Measurements from ENCODE around the gene PGAM4. TPM values are rescaled to one million over a fixed set of nuclear protein-coding genes. Genes with fewer than 3 reads are reported as not detected.

Gene PGAM4
- total RNA-seq, 2 donors from 2014 or later: 0.51 TPM; not detected in 1

DNA sequence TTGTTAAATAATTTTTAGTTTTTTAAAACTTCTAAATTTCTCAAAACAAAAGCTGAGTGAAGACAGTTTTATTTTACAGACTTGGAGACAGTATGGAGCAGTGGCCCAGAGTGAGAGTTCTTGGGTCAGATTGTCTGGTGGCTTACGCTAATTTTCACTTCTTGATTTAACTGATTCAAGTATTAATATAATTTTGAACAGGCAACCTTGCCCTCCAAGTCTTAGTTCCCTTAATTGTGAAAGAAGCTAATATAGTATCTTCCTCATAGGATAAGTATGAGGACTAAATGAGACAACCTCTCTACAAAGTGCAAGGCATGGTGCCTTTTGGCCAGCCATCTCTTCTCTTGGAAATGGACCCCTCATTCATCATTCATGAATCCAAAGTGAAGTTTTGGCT is 33.6 kb downstream of the PGAM4 start:
- TF ChIP-seq, protein P1, sequence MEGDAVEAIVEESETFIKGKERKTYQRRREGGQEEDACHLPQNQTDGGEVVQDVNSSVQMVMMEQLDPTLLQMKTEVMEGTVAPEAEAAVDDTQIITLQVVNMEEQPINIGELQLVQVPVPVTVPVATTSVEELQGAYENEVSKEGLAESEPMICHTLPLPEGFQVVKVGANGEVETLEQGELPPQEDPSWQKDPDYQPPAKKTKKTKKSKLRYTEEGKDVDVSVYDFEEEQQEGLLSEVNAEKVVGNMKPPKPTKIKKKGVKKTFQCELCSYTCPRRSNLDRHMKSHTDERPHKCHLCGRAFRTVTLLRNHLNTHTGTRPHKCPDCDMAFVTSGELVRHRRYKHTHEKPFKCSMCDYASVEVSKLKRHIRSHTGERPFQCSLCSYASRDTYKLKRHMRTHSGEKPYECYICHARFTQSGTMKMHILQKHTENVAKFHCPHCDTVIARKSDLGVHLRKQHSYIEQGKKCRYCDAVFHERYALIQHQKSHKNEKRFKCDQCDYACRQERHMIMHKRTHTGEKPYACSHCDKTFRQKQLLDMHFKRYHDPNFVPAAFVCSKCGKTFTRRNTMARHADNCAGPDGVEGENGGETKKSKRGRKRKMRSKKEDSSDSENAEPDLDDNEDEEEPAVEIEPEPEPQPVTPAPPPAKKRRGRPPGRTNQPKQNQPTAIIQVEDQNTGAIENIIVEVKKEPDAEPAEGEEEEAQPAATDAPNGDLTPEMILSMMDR (conservative IDR thresholded peaks at IDR 0.05): no peak
- Histone ChIP-seq H3K27ac (ENCODE audit: low read depth, low read length) (no peak overlapping the region), H3K9me3 (ENCODE audit: control insufficient read depth, low read length) (no peaks in the 10 kb centered on the region), H3K4me1 (ENCODE audit: control insufficient read depth, insufficient read depth, low read length) (no peaks in the 10 kb centered on the region), H3K4me3 (ENCODE audit: low read length) (no peak overlapping the region), H3K36me3 (ENCODE audit: control insufficient read depth, insufficient read depth, low read length) (no peaks in the 10 kb centered on the region), H3K9ac (ENCODE audit: extremely low read depth, low read length, poor library complexity, severe bottlenecking) (no peak overlapping the region), H3K27me3 (ENCODE audit: control insufficient read depth, insufficient read depth, low read length, poor library complexity, severe bottlenecking) (no peaks in the 10 kb centered on the region)
- no peaks in the 10 kb centered on the region for H3K27me3 Mint-ChIP-seq (ENCODE audit: insufficient read depth)
- H3K4me1 Mint-ChIP-seq: no peaks in the 10 kb centered on the region
- no CpG with 5 or more reads among the region's 1 CpG for WGBS, 2 experiments (ENCODE audit: insufficient coverage in 1 of 2, insufficient read length in 1 of 2)
- peaks cover 4% of the 10 kb centered on the region for H3K36me3 Mint-ChIP-seq (ENCODE audit: low read depth)
- H3K4me3 Mint-ChIP-seq: no peak overlapping the region
- no peak overlapping the region for H3K27ac Mint-ChIP-seq
- peaks cover 23% of the 10 kb centered on the region for H3K9me3 Mint-ChIP-seq
- DNase-seq: no peak

- Mint-ChIP-seq H3K4me1 (no peaks in the 10 kb centered on the region), H3K36me3 (ENCODE audit: low read depth) (peaks cover 4% of the 10 kb centered on the region), H3K4me3 (no peak overlapping the region), H3K9me3 (peaks cover 53% of the 10 kb centered on the region), H3K27ac (no peak overlapping the region), H3K27me3 (ENCODE audit: insufficient read depth) (no peaks in the 10 kb centered on the region)
- Histone ChIP-seq H3K9me3 (ENCODE audit: control insufficient read depth, low read length) (no peaks in the 10 kb centered on the region), H3K27me3 (ENCODE audit: control insufficient read depth, insufficient read depth, low read length, poor library complexity, severe bottlenecking) (no peaks in the 10 kb centered on the region), H3K27ac (ENCODE audit: low read depth, low read length) (no peak overlapping the region), H3K36me3 (ENCODE audit: control insufficient read depth, insufficient read depth, low read length) (no peaks in the 10 kb centered on the region), H3K9ac (ENCODE audit: extremely low read depth, low read length, poor library complexity, severe bottlenecking) (no peak overlapping the region), H3K4me1 (ENCODE audit: control insufficient read depth, insufficient read depth, low read length) (no peaks in the 10 kb centered on the region), H3K4me3 (ENCODE audit: low read length) (no peak overlapping the region)
- DNase-seq: no peak
- TF ChIP-seq, protein P1 (conservative IDR thresholded peaks at IDR 0.05): no peak
- WGBS, 2 experiments (ENCODE audit: insufficient coverage in 1 of 2, insufficient read length in 1 of 2): 71 to 100% methylated on average over 1 of the region's 1 CpG
These were observed 38.9 kb downstream of the PGAM4 start for GRCh38 chrX:77930581-77930980.

DNA sequence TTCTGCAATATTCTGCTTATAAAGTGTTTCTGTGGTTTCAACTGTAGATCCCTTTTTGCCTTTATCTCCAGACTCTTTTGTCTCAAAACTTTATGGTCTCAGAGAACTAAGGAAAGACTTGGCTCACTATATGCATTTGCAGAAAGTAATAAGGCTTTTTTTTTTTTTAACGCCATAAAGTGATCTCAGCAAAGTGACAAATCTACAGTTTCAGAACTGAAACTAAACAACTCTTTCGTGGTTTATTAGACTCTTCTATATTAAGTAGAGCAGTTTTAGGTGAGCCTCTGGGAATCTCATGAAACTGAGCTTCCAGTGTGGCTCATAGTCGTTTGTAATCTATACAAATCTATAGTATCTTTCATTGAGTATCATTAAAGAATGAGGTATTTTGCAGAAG is 43.7 kb downstream of the PGAM4 start:
- Histone ChIP-seq H3K4me3 (ENCODE audit: low read length) (no peak overlapping the region), H3K27ac (ENCODE audit: low read depth, low read length) (no peak overlapping the region), H3K4me1 (ENCODE audit: control insufficient read depth, insufficient read depth, low read length) (no peaks in the 10 kb centered on the region), H3K27me3 (ENCODE audit: control insufficient read depth, insufficient read depth, low read length, poor library complexity, severe bottlenecking) (no peaks in the 10 kb centered on the region), H3K36me3 (ENCODE audit: control insufficient read depth, insufficient read depth, low read length) (no peaks in the 10 kb centered on the region), H3K9me3 (ENCODE audit: control insufficient read depth, low read length) (no peaks in the 10 kb centered on the region), H3K9ac (ENCODE audit: extremely low read depth, low read length, poor library complexity, severe bottlenecking) (no peak overlapping the region)
- no peak overlapping the region for H3K27ac Mint-ChIP-seq
- TF ChIP-seq, protein P1 (conservative IDR thresholded peaks at IDR 0.05): no peak
- no peak for DNase-seq
- no peak overlapping the region for H3K4me3 Mint-ChIP-seq
- 90% methylated on average over 2 of the region's 3 CpGs; no CpG with 5 or more reads in 1 of the 2 experiments for WGBS, 2 experiments (ENCODE audit: insufficient coverage in 1 of 2, insufficient read length in 1 of 2)
- H3K9me3 Mint-ChIP-seq: peaks cover 54% of the 10 kb centered on the region
- H3K27me3 Mint-ChIP-seq (ENCODE audit: insufficient read depth): no peaks in the 10 kb centered on the region
- no peaks in the 10 kb centered on the region for H3K36me3 Mint-ChIP-seq (ENCODE audit: low read depth)
- H3K4me1 Mint-ChIP-seq: no peaks in the 10 kb centered on the region
